Neural progenitor cell (in vitro differentiated cells): Measurements from ENCODE around the gene TGM2.

ENCODE experiments used
- EZH2 ChIP-seq: fragments of 200-600 bp; sonication (generic); IDR thresholded peaks from 2 replicates; pipeline ENCODE4 v1.6.1; 2017; ENCODE audit warnings: antibody characterized with exemption, mild to moderate bottlenecking, moderate library complexity
- EZH2phosphoT487 ChIP-seq: fragments of 200-600 bp; sonication (generic); IDR thresholded peaks from 2 replicates; pipeline ENCODE4 v1.6.1; 2017; ENCODE audit warnings: antibody characterized with exemption
- TF ChIP-seq, protein P1 (sequence below): fragments of 200-600 bp; sonication (generic); IDR thresholded peaks from 2 replicates; pipeline ENCODE4 v1.5.1; 2017; ENCODE audit warnings: antibody characterized with exemption, mild to moderate bottlenecking

DNA sequence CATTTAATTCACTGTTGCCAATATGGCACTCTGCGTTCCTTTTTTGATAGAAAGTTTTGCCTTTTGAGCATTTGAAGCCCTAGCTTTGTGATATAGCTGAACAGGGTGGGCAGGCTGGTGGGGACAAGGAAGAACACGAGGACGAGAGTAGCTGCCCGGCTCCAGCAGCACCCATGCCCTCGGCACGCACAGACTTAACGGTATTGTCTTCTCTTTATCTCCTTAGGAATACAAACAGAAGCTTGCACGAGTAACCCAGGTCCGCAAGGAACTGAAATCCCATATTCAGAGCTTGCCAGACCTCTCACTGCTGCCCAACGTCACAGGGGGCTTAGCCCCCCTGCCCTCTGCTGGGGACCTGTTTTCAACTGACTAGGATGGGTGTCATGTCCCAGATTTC is 75.6 kb downstream of the TGM2 start:
- TF ChIP-seq, protein P1, sequence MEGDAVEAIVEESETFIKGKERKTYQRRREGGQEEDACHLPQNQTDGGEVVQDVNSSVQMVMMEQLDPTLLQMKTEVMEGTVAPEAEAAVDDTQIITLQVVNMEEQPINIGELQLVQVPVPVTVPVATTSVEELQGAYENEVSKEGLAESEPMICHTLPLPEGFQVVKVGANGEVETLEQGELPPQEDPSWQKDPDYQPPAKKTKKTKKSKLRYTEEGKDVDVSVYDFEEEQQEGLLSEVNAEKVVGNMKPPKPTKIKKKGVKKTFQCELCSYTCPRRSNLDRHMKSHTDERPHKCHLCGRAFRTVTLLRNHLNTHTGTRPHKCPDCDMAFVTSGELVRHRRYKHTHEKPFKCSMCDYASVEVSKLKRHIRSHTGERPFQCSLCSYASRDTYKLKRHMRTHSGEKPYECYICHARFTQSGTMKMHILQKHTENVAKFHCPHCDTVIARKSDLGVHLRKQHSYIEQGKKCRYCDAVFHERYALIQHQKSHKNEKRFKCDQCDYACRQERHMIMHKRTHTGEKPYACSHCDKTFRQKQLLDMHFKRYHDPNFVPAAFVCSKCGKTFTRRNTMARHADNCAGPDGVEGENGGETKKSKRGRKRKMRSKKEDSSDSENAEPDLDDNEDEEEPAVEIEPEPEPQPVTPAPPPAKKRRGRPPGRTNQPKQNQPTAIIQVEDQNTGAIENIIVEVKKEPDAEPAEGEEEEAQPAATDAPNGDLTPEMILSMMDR, result no peak
- TF ChIP-seq EZH2 (no peak), EZH2phosphoT487 (no peak)
